GM12878 (cell line): ENCODE results near the gene KIN. TPM values are rescaled to one million over a fixed set of nuclear protein-coding genes. Genes with fewer than 3 reads are reported as not detected.

Source experiments
- ATAC-seq: fragments of 200-7000 bp; cut with Tn5 transposase; 3 replicates; pipeline ENCODE4 v1.9.1; 2020; ENCODE audit warnings: mild to moderate bottlenecking, moderate library complexity
- BruUV-seq: library from RNA; stranded (reverse); fragments of 400-500 nt; replicated peaks from 2 replicates; lab custom pipeline; 2021; lab: Mats Ljungman, UMichigan
- CTCF ChIA-PET: fragments of 300-600 bp; sonication (Branson Sonifier 250); formaldehyde crosslinking; extraction: SDS; loops from one replicate; lab custom pipeline; 2021; ENCODE audit warnings: inconsistent platforms; lab: Yijun Ruan, JAX
- POLR2A ChIA-PET: fragments of 350-600 bp; formaldehyde crosslinking; extraction: SDS; loops from one replicate; lab custom pipeline; 2021; ENCODE audit warnings: inconsistent platforms; lab: Charles Lee
- RAD21 ChIA-PET: fragments of 300-600 bp; sonication (Branson Sonifier 250); formaldehyde crosslinking; loops from one replicate; lab custom pipeline; 2023; ENCODE audit warnings: antibody characterized with exemption; ENCODE audit not compliant: unreplicated experiment; lab: Charles Lee
- SMC1A ChIA-PET: fragments of 300-600 bp; sonication (Branson Sonifier 250); formaldehyde crosslinking; loops from one replicate; lab custom pipeline; 2023; ENCODE audit not compliant: unreplicated experiment, uncharacterized antibody; lab: Charles Lee
- DNase-seq: peaks from one replicate; pipeline ENCODE4 v3.0.0-alpha.2; 2011; ENCODE audit warnings: low read depth, low spot score
- FAIRE-seq: peaks from 3 replicates; lab custom pipeline; 2011; peaks lifted over from hg19 to GRCh38; lab: Jason Lieb, UNC
- H2AFZ ChIP-seq: 2 replicates; pipeline ENCODE4 v1.6.0; 2011; ENCODE audit warnings: low read depth, low read length, control low read depth; ENCODE audit not compliant: control insufficient read depth
- H3K27ac ChIP-seq: 2 replicates; pipeline ENCODE4 v1.5.1; 2011; ENCODE audit warnings: control low read depth; ENCODE audit not compliant: control insufficient read depth, insufficient read depth
- H3K27me3 ChIP-seq, 2 experiments: replicated peaks in 1 of 2; 2 replicates each; pipeline versions ENCODE4 v1.6.0 to v1.6.1; 2011; ENCODE audit warnings: low read length in 1 of 2; ENCODE audit not compliant: control insufficient read depth in 2 of 2, insufficient read depth in 2 of 2
- H3K36me3 ChIP-seq, 2 experiments: 2 replicates each; pipeline ENCODE4 v1.5.1; 2011; ENCODE audit warnings: low read length in 1 of 2; ENCODE audit not compliant: control insufficient read depth in 2 of 2, insufficient read depth in 2 of 2
- H3K4me1 ChIP-seq: 2 replicates; pipeline ENCODE4 v1.6.1; 2011; ENCODE audit warnings: mild to moderate bottlenecking, low read length, moderate library complexity, mixed read lengths; ENCODE audit not compliant: control insufficient read depth, insufficient read depth
- H3K4me2 ChIP-seq: 2 replicates; pipeline ENCODE4 v1.6.0; 2011; ENCODE audit warnings: control low read depth; ENCODE audit not compliant: control insufficient read depth, insufficient read depth
- H3K4me3 ChIP-seq: fragments of 200-600 bp; sonication (generic); 2 replicates; pipeline ENCODE4 v1.5.1; 2016
- H3K79me2 ChIP-seq: 2 replicates; pipeline ENCODE4 v1.6.0; 2011; ENCODE audit warnings: low read length; ENCODE audit not compliant: control insufficient read depth, insufficient read depth
- H3K9ac ChIP-seq: 2 replicates; pipeline ENCODE4 v1.8.0; 2011; ENCODE audit warnings: low read length, control low read depth, mixed read lengths; ENCODE audit not compliant: control insufficient read depth, insufficient read depth
- H3K9me3 ChIP-seq: replicated peaks from 3 replicates; pipeline ENCODE4 v1.5.1; 2011; ENCODE audit warnings: mild to moderate bottlenecking, low read length; ENCODE audit not compliant: control insufficient read depth, insufficient read depth
- H4K20me1 ChIP-seq: 2 replicates; pipeline ENCODE4 v1.6.0; 2011; ENCODE audit not compliant: control insufficient read depth, insufficient read depth
- BCL3 ChIP-seq: IDR thresholded peaks from 2 replicates; pipeline ENCODE4 v1.6.1; 2011; ENCODE audit warnings: borderline replicate concordance, low read depth, mild to moderate bottlenecking, moderate library complexity, low read length; ENCODE audit not compliant: insufficient read depth, poor library complexity, severe bottlenecking
- EGR1 ChIP-seq, 2 experiments: IDR thresholded peaks; 1 replicate in 1 of 2; 2 replicates in 1 of 2; pipeline ENCODE4 v1.6.1; 2011 to 2012; ENCODE audit warnings: low read depth in 2 of 2, low read length in 2 of 2, borderline replicate concordance in 1 of 2, mild to moderate bottlenecking in 1 of 2, moderate library complexity in 1 of 2
- HCFC1 ChIP-seq: fragments of 150-350 bp; IDR thresholded peaks from 2 replicates; pipeline ENCODE4 v1.6.1; 2014; ENCODE audit warnings: low read length
- KAT2A ChIP-seq: conservative IDR thresholded peaks from 2 replicates; pipeline ENCODE4 v1.6.1; 2011; ENCODE audit warnings: low read depth, low read length; ENCODE audit not compliant: control insufficient read depth
- NBN ChIP-seq: fragments of 450-650 bp; IDR thresholded peaks from 2 replicates; pipeline ENCODE4 v1.6.1; 2016
- NR2C1 ChIP-seq: fragments of 450-650 bp; IDR thresholded peaks from 2 replicates; pipeline ENCODE4 v1.6.1; 2017; ENCODE audit warnings: antibody characterized with exemption, mild to moderate bottlenecking, moderate library complexity
- SREBF1 ChIP-seq: IDR thresholded peaks from 2 replicates; pipeline ENCODE4 v1.6.1; 2012; ENCODE audit warnings: mild to moderate bottlenecking, low read length
- SUZ12 ChIP-seq: fragments of 200-600 bp; sonication (generic); IDR thresholded peaks from one replicate; pipeline ENCODE4 v1.6.1; 2018; ENCODE audit warnings: antibody characterized with exemption, mild to moderate bottlenecking; ENCODE audit not compliant: unreplicated experiment
- TAF1 ChIP-seq: IDR thresholded peaks from 2 replicates; pipeline ENCODE4 v1.6.1; 2011; ENCODE audit warnings: mild to moderate bottlenecking, low read depth, low read length, borderline replicate concordance
- ZBTB11 ChIP-seq: fragments of 450-650 bp; formaldehyde crosslinking; IDR thresholded peaks from 2 replicates; pipeline ENCODE4 v1.5.0; 2022; ENCODE audit warnings: mild to moderate bottlenecking, missing genetic modification characterization
- WGBS: methylation state at CpG from one replicate; pipeline ENCODE4 v1.1.6; 2016; ENCODE audit warnings: low lambda C conversion rate; ENCODE audit not compliant: insufficient replicate concordance, insufficient coverage; ENCODE audit errors: missing lambda C conversion rate; 5-methylcytosine and 5-hydroxymethylcytosine counted together
- in situ Hi-C: fragments of 300-500 bp; cut with MboI; formaldehyde crosslinking; loops from 9 replicates; pipeline ENCODE4 v1.14.3; 2018; ENCODE audit warnings: mixed read lengths
- intact Hi-C: fragments of 100-400 bp; cut with micrococcal nuclease; formaldehyde crosslinking; loops from one replicate; pipeline ENCODE4 v1.14.2; 2022; ENCODE audit not compliant: unreplicated experiment
- polyA plus RNA-seq, 11 experiments: library from polyadenylated mRNA; depleted of rRNA in 4 of 11; unstranded in 6 of 11; stranded (reverse) in 5 of 11; fragments of >200 nt; fragmentation: Nextera tagmentation in 4 of 11; fragmentation: Illumina TruSeq in 1 of 11; extraction: Ambion mirVana in 4 of 11; extraction: Trizol in 1 of 11; gene quantifications; 1 replicate in 1 of 11; 2 replicates in 10 of 11; pipeline versions ENCODE4 v1.2.1 to v1.2.3, GENCODE V29; 2011 to 2016; ENCODE audit warnings: inconsistent platforms in 2 of 11, missing spikeins in 2 of 11, low read depth in 1 of 11
- total RNA-seq, 4 experiments: library from RNA; depleted of rRNA in 3 of 4; stranded (reverse); fragments of >200 nt in 3 of 4; fragmentation: Illumina TruSeq in 1 of 4; extraction: Trizol in 1 of 4; gene quantifications; 2 replicates each; pipeline versions ENCODE4 v1.2.1 to v1.2.3, GENCODE V29; 2013 to 2021
- TF ChIP-seq, protein P1 (sequence below): IDR thresholded peaks from 2 replicates; pipeline ENCODE4 v1.6.1; 2012; ENCODE audit warnings: improper control_type of control experiment, low read depth, low read length; ENCODE audit not compliant: insufficient replicate concordance

KIN gene
- total and polyA plus RNA-seq, 10 of the 15 experiments (the other 5 are each of a cell fraction or from before 2014, with no cell fraction given) = 6.8 to 33.2 (median 11.3) TPM

GRCh38 chr10:7836571-7836970, 48.8 kb upstream of the KIN start:
- H3K27me3 ChIP-seq = no peaks in the 10 kb centered on the region
- no peak for ATAC-seq
- TF ChIP-seq NR2C1 (no peak), KAT2A (no peak), EGR1 (IDR thresholded peaks at IDR 0.05; ENCODE audit: borderline replicate concordance in 1 of 2, low read depth in 2 of 2, low read length in 2 of 2) (no peak), TAF1 (no peak), SREBF1 (no peak), BCL3 (no peak), HCFC1 (no peak), NBN (no peak), ZBTB11 (CRISPR knock-in tag) (no peak), SUZ12 (no peak)
- TF ChIP-seq, protein P1, sequence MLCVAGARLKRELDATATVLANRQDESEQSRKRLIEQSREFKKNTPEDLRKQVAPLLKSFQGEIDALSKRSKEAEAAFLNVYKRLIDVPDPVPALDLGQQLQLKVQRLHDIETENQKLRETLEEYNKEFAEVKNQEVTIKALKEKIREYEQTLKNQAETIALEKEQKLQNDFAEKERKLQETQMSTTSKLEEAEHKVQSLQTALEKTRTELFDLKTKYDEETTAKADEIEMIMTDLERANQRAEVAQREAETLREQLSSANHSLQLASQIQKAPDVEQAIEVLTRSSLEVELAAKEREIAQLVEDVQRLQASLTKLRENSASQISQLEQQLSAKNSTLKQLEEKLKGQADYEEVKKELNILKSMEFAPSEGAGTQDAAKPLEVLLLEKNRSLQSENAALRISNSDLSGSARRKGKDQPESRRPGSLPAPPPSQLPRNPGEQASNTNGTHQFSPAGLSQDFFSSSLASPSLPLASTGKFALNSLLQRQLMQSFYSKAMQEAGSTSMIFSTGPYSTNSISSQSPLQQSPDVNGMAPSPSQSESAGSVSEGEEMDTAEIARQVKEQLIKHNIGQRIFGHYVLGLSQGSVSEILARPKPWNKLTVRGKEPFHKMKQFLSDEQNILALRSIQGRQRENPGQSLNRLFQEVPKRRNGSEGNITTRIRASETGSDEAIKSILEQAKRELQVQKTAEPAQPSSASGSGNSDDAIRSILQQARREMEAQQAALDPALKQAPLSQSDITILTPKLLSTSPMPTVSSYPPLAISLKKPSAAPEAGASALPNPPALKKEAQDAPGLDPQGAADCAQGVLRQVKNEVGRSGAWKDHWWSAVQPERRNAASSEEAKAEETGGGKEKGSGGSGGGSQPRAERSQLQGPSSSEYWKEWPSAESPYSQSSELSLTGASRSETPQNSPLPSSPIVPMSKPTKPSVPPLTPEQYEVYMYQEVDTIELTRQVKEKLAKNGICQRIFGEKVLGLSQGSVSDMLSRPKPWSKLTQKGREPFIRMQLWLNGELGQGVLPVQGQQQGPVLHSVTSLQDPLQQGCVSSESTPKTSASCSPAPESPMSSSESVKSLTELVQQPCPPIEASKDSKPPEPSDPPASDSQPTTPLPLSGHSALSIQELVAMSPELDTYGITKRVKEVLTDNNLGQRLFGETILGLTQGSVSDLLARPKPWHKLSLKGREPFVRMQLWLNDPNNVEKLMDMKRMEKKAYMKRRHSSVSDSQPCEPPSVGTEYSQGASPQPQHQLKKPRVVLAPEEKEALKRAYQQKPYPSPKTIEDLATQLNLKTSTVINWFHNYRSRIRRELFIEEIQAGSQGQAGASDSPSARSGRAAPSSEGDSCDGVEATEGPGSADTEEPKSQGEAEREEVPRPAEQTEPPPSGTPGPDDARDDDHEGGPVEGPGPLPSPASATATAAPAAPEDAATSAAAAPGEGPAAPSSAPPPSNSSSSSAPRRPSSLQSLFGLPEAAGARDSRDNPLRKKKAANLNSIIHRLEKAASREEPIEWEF = no peak
- TF ChIP-seq, all 136 proteins: peak for 0
- DNase-seq (no peak), FAIRE-seq (no peak)
- Histone ChIP-seq H3K9ac (no peak overlapping the region), H3K4me2 (no peak overlapping the region), H3K4me1 (no peaks in the 10 kb centered on the region), H2AFZ (no peak overlapping the region), H3K9me3 (no peaks in the 10 kb centered on the region), H3K79me2 (no peaks in the 10 kb centered on the region; the same call in 1 of the 2 replicates), H3K27ac (no peak overlapping the region), H3K36me3 (peaks cover 1 to 4% of the 10 kb centered on the region in 2 experiments; a peak in 3 of 4 replicates), H3K4me3 (no peak overlapping the region), H4K20me1 (no peaks in the 10 kb centered on the region)
- ChIA-PET SMC1A (interaction anchor here (0.6 to 2.0 kb wide), 2 partner anchors 11 to 177 kb away, joined by 3 to 7 read pairs; no protein-coding TSS in a partner anchor), CTCF (no interaction called here), RAD21 (interaction anchor here (0.7 kb wide), 1 partner anchor 261 kb away, joined by 3 read pairs; no protein-coding TSS in a partner anchor), POLR2A (interaction anchor here (0.7 kb wide), 1 partner anchor 311 kb away, joined by 4 read pairs; no protein-coding TSS in a partner anchor)
- in situ Hi-C loops = no loop called here
- no TSS peak for BruUV-seq
- intact Hi-C loops = no loop called here
- 98% methylated on average over 2 of the region's 2 CpGs for WGBS
